DOHH2 (cell line): ENCODE measurements around the gene NPAS3.

ENCODE experiments used
- H3F3A ChIP-seq: fragments of 200-600 bp; sonication (generic), shearing (Covaris generic); 2 replicates; pipeline ENCODE4 v1.6.0; 2016; ENCODE audit warnings: antibody characterized with exemption, mild to moderate bottlenecking; ENCODE audit not compliant: control insufficient read depth, insufficient read depth
- H3K27ac ChIP-seq: fragments of 200-600 bp; sonication (generic); 2 replicates; pipeline ENCODE4 v1.5.1; 2014; ENCODE audit warnings: low read depth, mild to moderate bottlenecking, low read length, moderate library complexity
- H3K27me3 ChIP-seq: fragments of 200-600 bp; sonication (generic); 2 replicates; pipeline ENCODE4 v1.6.1; 2014; ENCODE audit warnings: mild to moderate bottlenecking, low read length, mixed read lengths; ENCODE audit not compliant: control insufficient read depth
- H3K36me3 ChIP-seq: fragments of 200-600 bp; sonication (generic); 2 replicates; pipeline ENCODE4 v1.6.1; 2014; ENCODE audit warnings: mild to moderate bottlenecking, low read length, moderate library complexity, mixed read lengths; ENCODE audit not compliant: control insufficient read depth
- H3K4me1 ChIP-seq: fragments of 200-600 bp; sonication (generic); 2 replicates; pipeline ENCODE4 v1.6.1; 2014; ENCODE audit warnings: mild to moderate bottlenecking, low read length, mixed read lengths; ENCODE audit not compliant: control insufficient read depth
- H3K4me2 ChIP-seq: fragments of 200-600 bp; sonication (generic); 2 replicates; pipeline ENCODE4 v1.6.0; 2014; ENCODE audit warnings: mild to moderate bottlenecking, low read length, moderate library complexity
- H3K4me3 ChIP-seq: fragments of 200-600 bp; sonication (generic); 2 replicates; pipeline ENCODE4 v1.5.1; 2014; ENCODE audit warnings: mild to moderate bottlenecking, low read length, mixed read lengths
- H3K79me2 ChIP-seq: fragments of 200-600 bp; sonication (generic); 2 replicates; pipeline ENCODE4 v1.6.1; 2014; ENCODE audit warnings: mild to moderate bottlenecking, low read length, mixed read lengths; ENCODE audit not compliant: control insufficient read depth
- H3K9me2 ChIP-seq: fragments of 200-600 bp; sonication (generic); replicated peaks from 2 replicates; pipeline ENCODE4 v1.6.1; 2014; ENCODE audit warnings: mild to moderate bottlenecking, low read length, mixed read lengths; ENCODE audit not compliant: control insufficient read depth
- H3K9me3 ChIP-seq: fragments of 200-600 bp; sonication (generic); 2 replicates; pipeline ENCODE4 v1.6.1; 2014; ENCODE audit warnings: antibody characterized with exemption, low read length, mixed read lengths; ENCODE audit not compliant: control insufficient read depth, insufficient read depth
- H4K20me1 ChIP-seq: fragments of 200-600 bp; sonication (generic); 2 replicates; pipeline ENCODE4 v1.6.0; 2014; ENCODE audit warnings: low read depth, mild to moderate bottlenecking, antibody characterized with exemption, low read length, moderate library complexity; ENCODE audit not compliant: control insufficient read depth, insufficient read depth
- CTCF ChIP-seq: fragments of 200-600 bp; sonication (generic); IDR thresholded peaks from one replicate; pipeline ENCODE4 v1.5.1; 2014; ENCODE audit warnings: antibody characterized with exemption, mild to moderate bottlenecking, low read depth, low read length; ENCODE audit not compliant: poor library complexity, severe bottlenecking
- EZH2phosphoT487 ChIP-seq: fragments of 200-600 bp; sonication (generic); IDR thresholded peaks from 2 replicates; pipeline ENCODE4 v1.6.1; 2017; ENCODE audit warnings: borderline replicate concordance, mild to moderate bottlenecking, antibody characterized with exemption, low read length, moderate library complexity, mixed read lengths

The NPAS3 gene

GRCh38 chr14:33560718-33561431 lies 622.2 kb downstream of the NPAS3 start:
- Histone ChIP-seq H3K27me3 (no peaks in the 10 kb centered on the region), H3K9me2 (no peaks in the 10 kb centered on the region), H4K20me1 (no peaks in the 10 kb centered on the region), H3K4me3 (no peak overlapping the region), H3K36me3 (no peaks in the 10 kb centered on the region), H3K27ac (no peak overlapping the region), H3K4me1 (no peaks in the 10 kb centered on the region), H3K4me2 (no peak overlapping the region), H3F3A (no peaks in the 10 kb centered on the region), H3K79me2 (no peaks in the 10 kb centered on the region), H3K9me3 (no peaks in the 10 kb centered on the region)
- TF ChIP-seq EZH2phosphoT487 (no peak), CTCF (no peak)

DNA sequence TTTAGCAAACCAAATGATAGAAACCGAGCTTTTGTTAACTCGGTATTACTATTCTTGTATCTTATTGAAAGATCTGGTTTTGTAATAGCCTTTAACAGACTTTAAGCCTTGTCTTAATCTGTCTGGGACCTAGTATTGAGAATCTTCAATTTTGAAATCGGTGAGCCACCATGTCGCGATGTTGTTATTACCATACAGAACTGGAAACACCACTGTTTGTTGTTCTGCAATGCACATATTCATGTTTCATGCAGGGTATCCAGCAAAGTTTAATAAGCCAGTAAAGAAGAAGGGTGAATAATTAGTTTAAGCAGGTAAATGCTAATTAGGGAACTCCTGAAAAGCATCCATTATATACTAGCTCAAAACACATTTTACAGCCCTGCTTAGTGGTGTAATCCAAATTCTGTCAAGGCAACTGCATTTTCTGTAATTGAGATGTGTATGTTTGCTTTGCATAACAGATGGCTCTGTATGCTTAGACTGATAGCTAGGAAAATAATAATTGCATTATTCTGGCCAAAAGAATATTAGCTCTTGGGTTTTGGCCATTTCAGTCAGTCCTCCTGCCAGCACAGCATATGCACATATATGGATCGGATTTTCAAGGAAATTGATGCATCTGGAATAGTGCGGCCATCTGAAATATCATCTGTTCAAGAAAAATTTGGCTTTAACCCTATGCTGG lies 623.0 kb downstream of the NPAS3 start:
- Histone ChIP-seq H3K36me3 (no peaks in the 10 kb centered on the region), H3K9me3 (no peaks in the 10 kb centered on the region), H3K27me3 (no peaks in the 10 kb centered on the region), H3K79me2 (no peaks in the 10 kb centered on the region), H3K9me2 (no peaks in the 10 kb centered on the region), H3F3A (no peaks in the 10 kb centered on the region), H3K4me3 (no peak overlapping the region), H4K20me1 (no peaks in the 10 kb centered on the region), H3K27ac (no peak overlapping the region), H3K4me1 (no peaks in the 10 kb centered on the region), H3K4me2 (no peak overlapping the region)
- TF ChIP-seq CTCF (no peak), EZH2phosphoT487 (no peak)

GRCh38 chr14:33563191-33563900 lies 624.7 kb downstream of the NPAS3 start:
- no peaks in the 10 kb centered on the region for H3K79me2 ChIP-seq
- no peaks in the 10 kb centered on the region for H4K20me1 ChIP-seq
- H3K36me3 ChIP-seq: no peaks in the 10 kb centered on the region
- TF ChIP-seq EZH2phosphoT487 (no peak), CTCF (no peak)
- H3K27me3 ChIP-seq: no peaks in the 10 kb centered on the region
- H3F3A ChIP-seq: no peaks in the 10 kb centered on the region
- H3K4me2 ChIP-seq: no peak overlapping the region
- H3K4me3 ChIP-seq: no peak overlapping the region
- H3K9me3 ChIP-seq: no peaks in the 10 kb centered on the region
- no peaks in the 10 kb centered on the region for H3K4me1 ChIP-seq
- no peaks in the 10 kb centered on the region for H3K9me2 ChIP-seq
- H3K27ac ChIP-seq: no peak overlapping the region
